ENCODE measurements around the gene TBRG4.

TBRG4 gene

DNA sequence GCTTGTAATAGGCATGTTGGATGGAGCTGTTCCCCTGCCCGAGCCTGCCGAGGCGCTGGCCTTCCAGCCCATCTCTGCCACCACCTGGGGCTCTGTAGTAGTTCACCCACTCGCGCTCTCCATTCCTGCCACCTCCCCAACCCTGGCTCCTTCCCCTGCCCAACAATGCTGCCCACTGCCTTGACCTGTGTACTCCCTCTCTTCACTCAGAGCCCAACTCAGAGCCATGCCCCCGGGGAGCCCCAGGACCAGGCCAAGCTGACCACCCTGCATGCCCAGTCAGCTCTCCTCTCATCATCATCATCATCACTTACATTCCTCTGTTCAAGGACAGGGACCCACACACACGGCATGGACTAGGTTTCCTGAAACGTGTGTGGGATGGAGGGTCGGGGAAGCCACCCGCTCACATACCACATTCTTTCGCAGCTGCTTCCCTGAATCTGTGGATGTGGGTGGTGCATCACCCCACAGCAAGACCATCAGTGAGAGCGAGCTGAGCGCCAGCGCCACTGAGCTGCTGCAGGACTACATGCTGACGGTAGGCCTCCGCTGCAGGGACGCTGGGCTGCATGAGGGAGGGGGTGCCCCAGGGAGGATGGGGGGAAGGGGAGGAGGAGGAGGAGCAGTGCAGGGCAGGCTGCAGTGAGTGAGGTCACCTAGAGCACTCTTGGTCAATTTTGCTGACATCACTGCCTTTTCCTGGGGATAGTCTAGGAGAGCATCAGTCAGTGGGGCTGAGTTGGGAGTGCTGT is 38.3 kb downstream of the TBRG4 start:
- DNase-seq = no peak

DNA sequence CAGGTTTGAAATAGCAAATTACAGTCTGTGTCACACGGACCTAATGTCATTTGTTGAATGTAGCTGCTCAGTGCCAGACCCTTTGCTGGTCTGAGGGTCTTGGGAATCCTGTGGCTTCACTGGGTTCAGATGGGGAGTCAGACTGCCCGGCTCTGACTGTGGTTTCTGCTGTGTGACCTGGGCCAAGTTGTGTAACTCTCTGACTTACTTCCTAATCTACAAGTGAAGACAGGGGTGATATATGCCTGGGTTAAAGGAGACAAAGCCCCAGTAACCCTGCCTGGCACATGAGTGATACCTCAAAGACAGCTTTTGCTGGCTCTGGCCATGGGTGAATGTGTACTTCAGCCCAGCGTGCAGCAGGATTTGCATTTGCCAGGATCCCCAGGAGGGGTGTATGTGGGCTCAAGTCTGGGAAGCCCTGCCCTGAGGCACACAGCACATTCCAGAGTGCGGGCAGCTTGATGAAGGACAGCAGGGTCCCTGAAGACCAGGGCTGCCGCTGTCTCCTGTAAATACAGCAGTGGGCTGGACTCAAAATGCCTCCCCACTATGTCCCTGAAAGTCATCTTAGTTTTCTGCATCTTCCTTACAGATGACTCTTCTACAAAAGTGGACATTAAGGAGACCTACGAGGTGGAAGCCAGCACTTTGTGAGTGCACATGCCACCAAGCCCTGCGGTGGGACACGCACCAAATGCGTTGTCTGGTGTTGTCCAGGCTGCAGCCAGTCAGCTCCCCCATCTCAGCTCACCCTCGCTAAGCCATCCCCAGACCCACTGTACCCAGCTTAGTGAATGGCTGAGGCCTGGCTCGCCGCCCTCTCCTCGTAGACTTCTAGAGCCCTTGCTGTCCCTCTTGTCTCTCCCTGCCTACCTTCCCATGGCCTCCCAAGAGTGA is 39.1 kb downstream of the TBRG4 start:
- no peak for DNase-seq

DNA sequence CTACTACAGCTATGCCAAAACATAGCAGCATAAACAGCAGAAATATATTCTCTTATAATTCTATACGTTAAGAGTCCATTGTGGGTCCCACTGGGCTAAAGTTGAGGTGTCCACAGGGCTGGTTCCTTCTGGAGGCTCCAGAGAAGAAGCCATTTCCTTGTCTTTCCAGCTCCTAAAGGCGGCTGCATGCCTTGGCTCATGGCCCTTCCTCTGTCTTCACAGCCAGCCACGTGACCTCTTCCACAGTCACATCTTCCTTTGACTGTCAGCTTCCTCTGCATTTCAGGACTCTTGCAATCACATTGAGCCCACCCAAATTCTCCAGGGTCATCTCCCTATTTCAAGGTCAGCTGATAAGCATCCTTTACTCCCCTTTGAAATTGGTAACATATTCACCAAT is 40.0 kb downstream of the TBRG4 start:
- DNase-seq = no peak

DNA sequence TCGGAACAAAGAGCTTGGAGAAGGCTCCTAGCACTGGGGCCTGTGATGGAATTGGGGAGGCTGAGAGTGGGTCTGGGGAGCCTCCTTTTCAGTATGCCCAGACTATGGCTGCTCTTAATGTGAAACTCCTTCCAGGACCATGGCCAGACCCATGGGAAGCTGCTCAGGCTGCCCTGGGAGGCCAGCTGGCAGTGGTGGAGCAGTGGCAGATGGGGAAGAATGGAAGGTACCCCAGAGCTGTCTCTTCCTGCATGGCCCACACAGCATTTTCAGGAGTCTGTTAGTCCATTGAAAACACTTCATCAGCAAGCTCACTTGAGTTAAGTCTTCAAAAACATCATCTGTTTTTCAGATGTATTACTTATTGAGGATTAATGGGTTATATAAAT is 41.2 kb downstream of the TBRG4 start:
- DNase-seq = no peak

DNA sequence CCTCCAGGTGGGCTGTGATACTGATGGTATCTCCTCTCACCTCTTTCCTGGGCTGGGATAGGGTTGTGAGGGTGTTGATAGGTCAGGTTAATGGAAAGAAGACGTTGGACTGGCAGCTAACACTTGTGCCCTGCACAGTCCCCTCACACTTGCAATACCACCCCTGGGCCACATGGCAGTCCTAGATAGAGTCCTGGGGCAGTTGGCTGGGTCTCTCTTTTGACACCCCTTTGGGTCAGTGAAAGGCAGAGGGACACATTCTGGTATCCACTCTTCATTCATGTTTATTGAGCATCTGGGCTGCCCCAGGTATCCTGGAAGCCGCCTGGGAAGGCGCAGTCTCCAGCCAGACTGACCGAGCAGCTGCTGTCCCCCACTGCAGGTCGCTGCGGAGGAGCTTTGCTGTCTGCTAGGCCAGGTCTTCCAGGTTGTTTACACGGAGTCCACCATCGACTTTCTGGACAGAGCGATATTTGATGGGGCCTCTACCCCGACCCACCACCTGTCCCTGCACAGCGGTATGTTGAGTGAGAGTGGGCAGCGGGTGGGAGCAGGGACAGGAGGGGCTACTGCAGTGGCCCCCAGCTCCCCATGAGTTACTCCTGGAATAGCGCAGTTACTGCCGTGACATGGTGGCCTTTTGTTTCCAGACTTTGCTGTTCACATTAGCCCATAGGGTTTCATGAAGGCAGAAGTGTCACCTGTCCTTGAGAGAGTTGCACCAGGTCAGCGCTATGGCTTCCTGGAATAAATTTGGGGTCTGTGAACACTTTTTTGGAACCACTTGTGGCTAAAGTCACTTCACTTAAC is 41.8 kb downstream of the TBRG4 start:
- no peak for DNase-seq

DNA sequence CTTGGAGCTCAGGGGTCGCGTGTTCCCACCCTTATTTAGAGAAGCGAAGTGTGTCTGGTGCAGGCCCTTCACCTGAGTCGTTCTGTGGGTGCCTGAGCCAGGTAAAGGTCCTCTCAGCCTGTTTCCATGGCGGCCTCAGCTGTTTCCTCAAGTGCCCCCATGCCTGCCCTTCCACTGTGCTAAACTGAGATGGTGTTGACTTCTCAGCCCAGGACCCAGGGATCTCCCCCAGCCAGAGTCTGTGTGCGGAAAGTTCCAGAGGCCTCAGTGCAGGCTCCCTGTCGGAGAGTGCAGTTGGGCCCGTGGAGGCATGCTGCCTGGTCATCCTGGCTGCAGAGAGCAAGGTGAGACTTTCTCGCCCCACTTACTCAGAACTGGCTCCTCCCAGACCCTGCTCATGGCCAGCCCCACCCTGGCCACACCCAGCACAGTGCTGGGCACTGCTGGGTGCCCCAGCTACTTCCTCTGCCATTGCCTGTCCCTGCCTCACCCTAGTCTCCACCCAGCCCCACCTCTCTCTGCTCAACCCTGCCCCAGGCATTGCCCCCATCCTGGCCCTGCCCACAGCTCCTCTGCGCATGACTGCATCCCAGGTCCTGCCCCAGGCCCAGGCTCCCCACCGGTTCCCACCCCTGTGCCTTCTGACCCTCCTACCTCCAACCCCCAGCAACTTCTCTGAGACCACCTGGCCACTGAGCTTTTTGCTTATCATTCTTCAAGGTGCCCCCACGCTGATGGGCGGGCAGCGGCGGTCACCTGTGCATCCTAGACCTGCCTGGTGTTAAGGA is 43.1 kb downstream of the TBRG4 start:
- DNase-seq = no peak

DNA sequence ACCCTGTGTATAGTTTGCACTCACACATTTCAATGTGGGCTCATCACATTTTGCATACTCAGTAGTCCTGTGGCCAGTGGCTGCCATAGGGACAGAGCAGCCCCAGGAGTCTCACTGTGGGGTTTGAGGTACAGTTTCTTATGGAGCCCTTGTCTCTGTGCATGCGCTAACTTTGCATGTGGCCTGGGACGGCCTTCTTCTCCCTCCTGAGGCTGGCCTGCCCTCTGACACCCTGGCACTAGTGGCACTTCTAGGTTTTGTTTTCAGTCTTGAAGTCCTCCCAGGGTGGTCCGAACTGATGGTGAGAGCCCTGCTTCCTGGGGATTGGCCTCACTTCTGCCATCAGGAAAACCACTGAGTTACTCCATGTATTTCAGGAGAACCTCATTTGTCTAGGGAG is 43.9 kb downstream of the TBRG4 start:
- DNase-seq = no peak

DNA sequence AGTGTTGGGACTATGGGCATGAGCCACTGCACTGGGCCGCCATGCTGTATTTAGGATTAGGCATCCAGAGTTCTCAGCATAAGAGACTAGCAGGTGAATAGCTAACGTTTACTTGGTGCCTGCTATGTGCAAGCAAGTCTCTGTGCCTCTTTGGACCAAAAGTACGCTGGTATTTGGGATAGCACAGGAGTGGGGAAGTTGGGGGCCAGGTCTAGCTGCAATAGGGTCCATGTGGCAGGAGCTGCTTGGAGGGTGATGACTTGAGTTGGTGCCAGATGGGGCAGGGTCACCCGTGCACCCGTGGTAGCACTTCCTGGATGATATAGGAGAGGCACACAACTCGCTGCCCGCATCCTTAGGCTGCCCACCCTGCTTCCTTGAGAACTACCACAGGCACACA is 45.1 kb downstream of the TBRG4 start:
- no peak for DNase-seq

DNA sequence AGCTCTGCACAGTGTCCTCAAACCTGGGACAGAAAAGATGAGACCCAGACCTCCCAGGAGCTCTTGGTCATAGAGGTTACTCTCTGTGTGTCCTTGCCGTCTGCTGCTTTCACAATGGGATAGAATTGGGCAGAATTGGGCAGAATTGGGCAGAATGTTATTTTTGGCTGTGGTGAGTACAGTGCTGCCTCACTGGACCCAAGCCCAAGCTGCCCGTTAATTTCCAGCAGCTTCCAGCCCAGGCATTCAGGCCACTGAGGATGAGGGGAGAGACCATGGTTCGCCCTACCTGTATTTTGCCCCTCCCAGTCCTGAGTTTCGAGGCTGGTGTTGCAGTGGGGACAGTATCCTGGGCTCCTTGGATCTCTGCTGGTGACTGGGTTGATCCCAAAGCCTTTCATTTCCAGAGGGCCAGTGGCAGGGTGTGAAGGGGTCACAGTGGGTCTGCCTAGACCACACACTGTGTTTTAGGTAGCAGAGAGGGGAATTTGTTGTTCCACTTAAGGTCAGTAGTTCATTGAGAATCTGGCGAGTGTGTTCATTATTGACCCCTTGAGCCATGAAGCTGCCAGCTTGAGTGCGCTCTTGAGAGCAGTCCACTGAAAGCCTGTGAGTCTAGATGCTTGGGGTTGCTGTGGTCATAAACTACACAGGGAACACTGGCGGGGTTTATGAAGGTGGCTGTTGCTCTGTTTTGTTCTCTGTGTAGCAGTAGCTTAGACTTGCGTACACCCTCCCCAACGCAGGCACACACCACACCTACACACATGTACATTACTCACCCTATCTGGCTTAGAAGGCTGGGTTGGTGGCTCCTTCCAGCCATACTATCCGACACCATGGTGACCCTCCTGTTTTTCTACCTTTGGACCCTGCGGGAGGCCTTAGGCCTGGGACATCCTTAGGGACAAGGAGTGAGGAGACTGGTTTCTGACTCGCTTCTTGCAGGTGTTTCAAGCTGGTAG is 46.2 kb downstream of the TBRG4 start:
- no peak for DNase-seq

DNA sequence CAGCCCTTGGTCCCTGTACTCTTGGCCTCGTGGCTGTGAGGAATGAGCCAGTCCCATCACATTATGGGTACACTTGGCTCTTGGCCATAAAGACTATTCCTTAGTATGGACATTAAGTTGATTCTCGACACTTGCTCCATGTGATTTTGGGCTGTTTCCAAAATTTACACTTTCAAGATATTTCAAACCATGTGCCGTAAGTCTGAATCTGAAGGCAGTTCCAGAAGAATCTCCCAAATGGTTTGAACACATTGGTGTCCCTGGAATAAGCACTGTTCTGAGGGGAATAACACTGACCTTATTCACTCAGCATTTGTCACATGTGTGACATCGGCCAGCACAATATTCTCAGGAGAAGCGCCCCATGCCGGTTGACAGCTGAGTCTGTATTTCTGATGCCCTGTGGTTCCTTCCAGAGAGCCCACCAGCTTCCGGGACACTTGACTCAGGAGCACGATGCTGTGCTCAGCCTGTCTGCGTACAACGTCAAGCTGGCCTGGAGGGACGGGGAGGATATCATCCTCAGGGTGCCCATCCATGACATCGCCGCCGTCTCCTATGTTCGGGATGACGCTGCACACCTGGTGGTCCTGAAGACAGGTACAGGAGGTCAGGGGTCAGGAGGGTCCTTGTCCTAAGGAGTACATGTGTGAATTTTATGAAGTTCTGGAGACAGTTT is 47.3 kb downstream of the TBRG4 start:
- DNase-seq = no peak

DNA sequence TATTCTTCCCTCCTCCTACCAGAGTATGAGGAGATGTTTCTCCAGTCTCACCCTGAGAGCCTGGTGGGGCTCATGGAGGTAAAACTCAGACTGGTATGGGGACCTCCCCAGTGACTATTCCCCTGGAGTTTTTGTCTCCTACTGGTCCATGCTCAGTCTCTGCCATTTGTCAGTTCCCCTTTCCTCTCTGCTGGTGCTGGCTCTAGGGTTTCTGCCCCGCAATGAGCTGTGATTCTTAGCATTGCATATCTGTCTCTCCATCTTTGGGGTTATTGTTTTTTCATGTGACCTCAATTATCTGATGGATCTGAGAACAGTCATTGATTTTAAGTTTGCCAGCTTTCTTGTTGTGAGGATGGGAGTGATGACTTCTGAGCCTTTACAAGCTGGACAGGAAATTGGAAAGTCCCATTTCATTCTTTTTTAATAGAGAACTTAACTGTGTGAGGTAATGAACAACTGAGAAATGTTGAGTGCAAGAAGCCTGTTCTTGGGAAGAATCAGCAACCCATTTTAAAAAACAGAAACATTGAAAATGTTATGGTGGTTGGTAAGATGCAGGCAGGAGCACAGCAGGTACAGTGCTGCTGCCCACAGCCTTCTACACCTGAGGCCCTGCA is 49.6 kb downstream of the TBRG4 start:
- DNase-seq = no peak

DNA sequence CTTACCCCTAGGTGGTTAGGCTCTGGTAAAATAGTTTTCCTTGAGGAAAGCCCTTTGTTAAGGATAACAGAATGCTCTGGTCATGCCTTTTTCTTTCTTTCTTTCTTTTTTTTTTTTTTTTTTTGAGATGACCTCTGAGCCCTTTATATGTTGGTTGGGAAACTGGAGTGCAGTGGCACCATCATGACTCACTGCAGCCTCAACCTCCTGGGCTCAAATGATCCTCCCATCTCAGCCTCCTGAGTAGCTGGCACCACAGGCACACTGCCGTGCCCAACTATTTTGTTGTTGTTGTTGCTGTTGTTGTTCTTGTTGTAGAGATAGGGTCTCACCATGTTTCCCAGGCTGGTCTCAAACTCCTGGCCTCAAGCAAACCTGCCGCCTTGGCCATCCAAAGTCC is 50.1 kb downstream of the TBRG4 start:
- DNase-seq = no peak

DNA sequence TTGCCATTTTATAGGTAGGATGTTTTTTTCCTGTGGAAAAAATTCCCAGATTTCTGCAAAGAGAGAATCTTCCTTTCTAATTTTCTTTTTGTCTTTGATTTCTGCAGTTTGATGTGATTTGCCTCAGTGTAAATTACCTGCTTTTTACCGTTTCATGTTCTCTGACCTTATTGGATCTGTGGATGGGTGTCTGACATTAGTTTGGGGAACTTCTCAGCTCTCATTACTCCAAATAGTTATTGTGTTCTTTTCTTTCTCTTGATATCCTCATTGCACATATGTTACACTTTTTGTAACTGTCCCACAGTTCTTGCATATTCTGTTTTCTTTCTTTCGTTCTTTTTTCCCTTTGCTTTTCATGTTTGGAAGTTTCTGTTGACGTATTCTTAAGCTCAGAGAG is 51.2 kb downstream of the TBRG4 start:
- DNase-seq = no peak

DNA sequence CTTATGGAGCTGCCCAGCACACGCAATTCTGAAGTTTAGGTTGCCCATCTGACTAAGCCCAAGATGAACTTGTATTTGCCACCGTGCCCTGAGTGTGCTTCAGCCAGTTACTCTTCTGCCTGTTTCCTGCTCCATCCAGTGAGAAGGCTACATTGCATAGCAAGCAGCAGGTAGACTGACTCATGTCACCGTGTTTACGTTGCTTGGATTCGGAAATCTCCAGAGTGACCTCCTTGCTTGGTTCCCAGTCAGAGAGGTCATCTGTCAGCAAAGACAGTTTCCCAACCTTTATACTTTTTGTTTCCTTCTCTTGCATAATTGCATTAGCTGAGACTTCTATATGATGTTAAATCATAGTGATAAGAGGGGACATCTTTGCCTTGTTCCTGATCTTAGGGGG is 53.6 kb downstream of the TBRG4 start:
- no peak for DNase-seq

DNA sequence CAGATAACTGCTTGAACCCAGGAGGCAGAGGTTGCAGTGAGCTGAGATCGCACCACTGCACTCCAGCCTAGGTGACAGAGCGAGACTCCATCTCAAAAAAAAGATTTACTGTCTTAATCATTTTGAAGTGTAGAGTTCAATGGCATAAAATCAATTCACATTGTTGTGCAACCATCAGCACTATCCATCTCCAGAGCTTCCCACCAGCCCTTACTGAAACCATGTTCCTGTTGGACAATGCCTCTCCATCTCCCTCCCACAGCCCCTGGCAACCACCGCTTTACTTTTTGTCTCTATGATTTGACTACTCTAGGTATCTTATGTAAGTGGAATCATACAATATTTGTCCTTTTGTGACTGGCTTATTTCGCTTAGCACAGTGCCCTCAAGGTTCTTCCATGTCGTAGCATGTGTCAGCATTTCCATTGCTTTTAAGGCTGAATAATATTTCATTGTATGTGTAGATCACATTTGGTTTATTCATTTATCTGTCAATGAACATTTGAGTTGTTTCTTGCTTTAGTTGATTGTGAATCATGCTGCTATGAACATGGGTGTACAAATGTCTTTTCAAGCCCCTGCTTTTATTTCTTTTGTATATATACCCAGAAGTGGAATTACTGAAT is 55.8 kb downstream of the TBRG4 start:
- no peak for DNase-seq

DNA sequence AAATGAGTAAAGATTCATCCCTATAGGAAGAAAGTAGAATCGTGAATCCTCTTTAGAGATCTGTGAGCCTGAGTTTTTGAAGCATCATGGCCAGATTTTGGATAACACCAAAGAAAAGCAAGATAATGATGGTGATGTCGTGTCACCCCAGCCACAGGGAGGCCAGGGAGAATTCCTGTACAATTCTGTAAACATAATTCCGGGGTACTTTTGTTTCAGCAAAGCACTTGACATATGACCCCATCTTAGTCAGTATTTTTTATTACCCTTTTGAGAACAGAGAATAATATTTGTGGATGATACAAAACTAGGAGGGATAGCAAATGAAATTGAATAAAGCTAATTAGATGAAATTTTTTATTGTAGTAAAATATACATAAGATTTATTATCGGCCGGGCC is 56.5 kb downstream of the TBRG4 start:
- DNase-seq = no peak

DNA sequence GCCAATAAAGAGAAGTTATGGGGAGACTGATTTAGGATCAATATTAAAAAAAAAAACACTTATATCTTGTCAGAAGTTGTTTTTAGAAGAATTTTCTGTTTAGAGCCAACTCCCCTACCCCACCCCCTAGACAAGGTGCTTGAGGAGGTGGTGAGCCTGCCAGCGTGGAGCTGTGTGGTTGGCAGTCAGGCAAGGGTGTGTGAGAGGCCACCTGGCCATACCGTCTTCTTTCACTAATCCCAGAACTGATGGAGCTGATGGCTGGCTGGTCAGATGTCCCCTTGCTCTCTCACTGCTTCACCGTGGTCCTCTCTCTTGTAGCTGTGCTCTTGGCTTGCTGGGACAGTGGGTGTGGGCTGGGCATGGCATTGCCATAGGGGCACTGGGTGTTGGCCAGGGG is 57.1 kb downstream of the TBRG4 start:
- no peak for DNase-seq

DNA sequence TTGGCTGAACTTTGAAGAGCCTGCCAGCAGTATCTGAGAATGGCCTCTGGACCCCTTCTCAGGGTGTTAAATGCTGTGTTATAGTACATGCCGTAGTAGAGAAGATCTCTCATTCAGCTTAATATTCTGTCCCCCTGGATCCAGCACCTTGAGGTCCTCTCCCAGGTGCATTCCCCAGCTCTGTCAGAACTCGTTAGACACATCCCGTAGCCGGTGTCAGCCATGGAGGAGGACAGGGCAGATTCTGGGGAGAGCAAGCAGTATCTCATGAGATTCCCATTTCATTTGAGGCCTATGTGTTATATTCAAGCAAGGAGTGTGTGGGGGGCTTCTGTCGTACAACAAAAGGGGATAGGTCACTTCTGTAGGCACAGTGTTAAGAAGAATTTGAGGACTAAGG is 57.6 kb downstream of the TBRG4 start:
- no peak for DNase-seq

DNA sequence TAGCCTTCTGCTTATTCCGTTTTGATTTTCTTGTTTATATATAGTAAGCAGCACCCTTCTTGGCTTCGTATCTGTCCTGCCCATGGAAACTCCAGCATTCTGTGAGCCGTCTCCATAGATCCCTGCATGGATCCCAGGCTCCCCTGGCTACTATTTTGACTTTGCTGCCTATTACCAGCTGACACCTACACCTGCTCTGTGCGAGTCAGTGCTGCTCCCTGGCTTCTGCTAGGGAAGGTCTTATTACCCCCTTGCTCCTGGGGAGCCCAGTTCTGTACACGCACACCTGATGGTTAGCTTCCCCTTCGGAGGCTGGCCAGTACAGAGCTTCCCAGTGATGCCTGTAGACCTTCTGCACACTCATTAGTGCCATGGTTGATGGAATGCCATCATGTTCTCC is 58.1 kb downstream of the TBRG4 start:
- DNase-seq = no peak

DNA sequence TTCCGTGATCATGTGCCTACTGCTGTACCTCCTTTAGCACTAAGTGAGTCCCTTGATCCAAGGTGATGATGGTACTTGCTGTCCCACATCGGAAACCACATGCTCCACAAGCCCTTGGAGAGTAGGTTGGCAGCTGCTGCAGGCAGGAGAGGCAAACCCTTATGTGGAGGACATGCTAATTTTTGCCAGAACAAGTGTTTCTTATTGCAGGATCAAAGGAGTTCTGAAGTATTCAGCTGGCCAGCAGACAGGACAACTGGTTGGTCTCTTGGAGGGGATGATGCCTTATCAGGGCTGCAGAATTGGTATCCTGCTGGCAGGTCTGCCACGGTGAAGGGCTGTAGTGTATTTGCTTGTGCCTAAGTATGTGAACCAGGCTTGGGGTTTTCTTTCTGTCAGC is 59.5 kb downstream of the TBRG4 start:
- DNase-seq = no peak
